GM19468 (cell line): ENCODE measurements around the gene LMOD3.

Experiments
- ATAC-seq: cut with Tn5 transposase; IDR thresholded peaks from one replicate; pipeline ENCODE4 v1.9.1; 2021; ENCODE audit warnings: mild to moderate bottlenecking, moderate library complexity, moderate number of reproducible peaks; ENCODE audit not compliant: unreplicated experiment; ENCODE audit errors: extremely low read depth

The LMOD3 gene

GRCh38 chr3:69066121-69066520 is 56.3 kb downstream of the LMOD3 start:
- ATAC-seq = no peak

- no peak for ATAC-seq
Observed at GRCh38 chr3:69065318-69065964, 57.0 kb downstream of the LMOD3 start.

GRCh38 chr3:69063636-69064035 is 58.8 kb downstream of the LMOD3 start:
- no peak for ATAC-seq

GRCh38 chr3:69059688-69060087 is 62.7 kb downstream of the LMOD3 start:
- no peak for ATAC-seq

- no peak for ATAC-seq
Observed at GRCh38 chr3:69058947-69059224, 63.5 kb downstream of the LMOD3 start.

- ATAC-seq = peak; percentile 73
Observed at GRCh38 chr3:69058180-69058946, 64.0 kb downstream of the LMOD3 start.
